GM12892 (cell line): ENCODE measurements around the gene GOLGA8N.
"Not testable (repeated sequence)": the region's sequence is repeated elsewhere in the genome, so short reads cannot be mapped to it uniquely, and the experiment has no call there.

Source experiments
- POLR2A ChIP-seq: IDR thresholded peaks from 2 replicates; pipeline ENCODE4 v1.6.1; 2011; ENCODE audit warnings: low read depth, low read length, control low read depth
- TAF1 ChIP-seq: IDR thresholded peaks from 2 replicates; pipeline ENCODE4 v1.6.1; 2011; ENCODE audit warnings: low read depth, mild to moderate bottlenecking, control low read depth, low read length, borderline replicate concordance

- not testable (repeated sequence) for TF ChIP-seq POLR2A, TAF1
Measured at GRCh38 chr15:32578482-32578881, 14.8 kb upstream of the GOLGA8N start.
